Aorta (tissue), 5 donors: ENCODE results near the gene MED12L. TPM values are rescaled to one million over a fixed set of nuclear protein-coding genes. Genes with fewer than 3 reads are reported as not detected.

Experiments
- ATAC-seq: fragments of 200-7000 bp; cut with Tn5 transposase; one replicate; pipeline ENCODE4 v1.9.1; 2022; ENCODE audit warnings: moderate library complexity; ENCODE audit not compliant: low FRiP score
- DNase-seq, 2 donors: peaks; one replicate each; pipeline ENCODE4 v3.0.0-alpha.2; 2020
- H3K27ac ChIP-seq, 2 donors: one replicate each; pipeline ENCODE4 v1.5.1; 2013; ENCODE audit warnings: low read length in 2 of 2, mild to moderate bottlenecking in 2 of 2, moderate library complexity in 2 of 2, control low read depth in 1 of 2, inconsistent platforms in 1 of 2, low read depth in 1 of 2
- H3K27me3 ChIP-seq, 2 donors: one replicate each; pipeline ENCODE4 v1.6.1; 2013; ENCODE audit warnings: control low read depth in 1 of 2, low read length in 1 of 2, mild to moderate bottlenecking in 1 of 2, moderate library complexity in 1 of 2; ENCODE audit not compliant: insufficient read depth in 2 of 2, control insufficient read depth in 1 of 2
- H3K36me3 ChIP-seq, 2 donors: one replicate each; pipeline ENCODE4 v1.6.1; 2013; ENCODE audit warnings: control low read depth in 1 of 2, low read length in 1 of 2, mild to moderate bottlenecking in 1 of 2; ENCODE audit not compliant: insufficient read depth in 2 of 2, control insufficient read depth in 1 of 2
- H3K4me1 ChIP-seq, 2 donors: one replicate each; pipeline ENCODE4 v1.6.1; 2013; ENCODE audit warnings: low read length in 2 of 2, control low read depth in 1 of 2, mild to moderate bottlenecking in 1 of 2, moderate library complexity in 1 of 2; ENCODE audit not compliant: insufficient read depth in 2 of 2, control insufficient read depth in 1 of 2
- H3K4me3 ChIP-seq, 2 donors: one replicate each; pipeline ENCODE4 v1.5.1; 2013; ENCODE audit warnings: low read length in 2 of 2, control low read depth in 1 of 2, mild to moderate bottlenecking in 1 of 2
- H3K9me3 ChIP-seq: one replicate; pipeline ENCODE4 v1.6.1; 2013; ENCODE audit warnings: mild to moderate bottlenecking, low read length; ENCODE audit not compliant: control insufficient read depth
- WGBS, 2 donors: extraction: QIAGEN DNeasy Blood & Tissue Kit; methylation state at CpG; one replicate each; pipeline ENCODE4 v1.1.7; 2013; 5-methylcytosine and 5-hydroxymethylcytosine counted together
- intact Hi-C, 2 donors: fragments of 100-400 bp; cut with DNase I; formaldehyde crosslinking; loops; one replicate each; pipeline versions ENCODE4 v1.14.2 to v1.15.0; 2022
- polyA plus RNA-seq, 2 donors: library from polyadenylated mRNA; stranded (reverse); fragments of 200-250 nt; gene quantifications; one replicate each; pipeline ENCODE4 v1.2.3, GENCODE V29; 2013
- total RNA-seq, 2 donors: library from RNA; stranded (reverse); fragmentation: NEBNext Ultra II Directional; extraction: Animal tissue kit (Norgen Biotek cat#: 25700); gene quantifications; one replicate each; pipeline ENCODE4 v1.2.1, GENCODE V29; 2021
- donor health status: healthy with polysubstance abuse.
- donor health status: Bipolar disorder and iron deficiency.
- donor health status: DM: no; HTN: no; CAD: no.
- donor health status: DM: no; HTN: no; CAD: no.
- donor health status: DM: yes; HTN: yes; CAD: no.

The MED12L gene
- total and polyA plus RNA-seq, 4 donors: 1.1 to 2.3 TPM; not detected in 2

- DNase-seq (no peak), ATAC-seq (no peak)
- Histone ChIP-seq H3K4me3 (no peak overlapping the region), H3K9me3 (no peaks in the 10 kb centered on the region), H3K4me1 (no peaks in the 10 kb centered on the region), H3K27ac (no peak overlapping the region), H3K27me3 (no peaks in the 10 kb centered on the region), H3K36me3 (no peaks in the 10 kb centered on the region)
- intact Hi-C loops: no loop called here
- WGBS, 2 donors: 60 to 68% methylated on average over 2 of the region's 2 CpGs
These were observed 11.3 kb downstream of the MED12L start for GRCh38 chr3:151096716-151097115.

- DNase-seq (no peak), ATAC-seq (no peak)
- no peaks in the 10 kb centered on the region for H3K9me3 ChIP-seq
- H3K4me1 ChIP-seq: no peaks in the 10 kb centered on the region
- 63 to 75% methylated on average over 1 of the region's 1 CpG for WGBS, 2 donors
- no peak overlapping the region for H3K27ac ChIP-seq
- intact Hi-C loops: no loop called here
- no peaks in the 10 kb centered on the region for H3K27me3 ChIP-seq
- H3K4me3 ChIP-seq: no peak overlapping the region
- no peaks in the 10 kb centered on the region for H3K36me3 ChIP-seq
These were observed 14.6 kb downstream of the MED12L start for GRCh38 chr3:151100076-151100475.

GRCh38 chr3:151101270-151101969, 16.0 kb downstream of the MED12L start:
- ATAC-seq (no peak), DNase-seq (no peak)

GRCh38 chr3:151106311-151106710, 20.8 kb downstream of the MED12L start:
- H3K27ac ChIP-seq: no peak overlapping the region
- intact Hi-C loops: no loop called here
- H3K4me3 ChIP-seq: no peak overlapping the region
- H3K4me1 ChIP-seq: no peaks in the 10 kb centered on the region
- no peaks in the 10 kb centered on the region for H3K36me3 ChIP-seq
- peaks cover 2% of the 10 kb centered on the region for H3K9me3 ChIP-seq
- no peaks in the 10 kb centered on the region for H3K27me3 ChIP-seq
- WGBS, 2 donors: 99 to 100% methylated on average over 1 to 2 of the region's 2 CpGs
- no peak for ATAC-seq
- DNase-seq: no peak

More at GRCh38 chr3:151101270-151101969, 16.0 kb downstream of the MED12L start:
- H3K4me1 ChIP-seq: no peaks in the 10 kb centered on the region
- H3K36me3 ChIP-seq: no peaks in the 10 kb centered on the region
- intact Hi-C loops: no loop called here
- no peak overlapping the region for H3K27ac ChIP-seq
- H3K4me3 ChIP-seq: no peak overlapping the region
- 63 to 72% methylated on average over 8 of the region's 8 CpGs for WGBS, 2 donors
- peaks cover under 1% of the 10 kb centered on the region for H3K9me3 ChIP-seq
- no peaks in the 10 kb centered on the region for H3K27me3 ChIP-seq

- no peak overlapping the region for H3K27ac ChIP-seq
- DNase-seq (no peak), ATAC-seq (no peak)
- no peaks in the 10 kb centered on the region for H3K27me3 ChIP-seq
- H3K9me3 ChIP-seq: peaks cover 2% of the 10 kb centered on the region
- H3K36me3 ChIP-seq: no peaks in the 10 kb centered on the region
- intact Hi-C loops: no loop called here
- H3K4me1 ChIP-seq: no peaks in the 10 kb centered on the region
- no peak overlapping the region for H3K4me3 ChIP-seq
- 90% methylated on average over 4 of the region's 4 CpGs for WGBS, 2 donors
These were observed 21.7 kb downstream of the MED12L start for GRCh38 chr3:151107177-151107576.

- Histone ChIP-seq H3K9me3 (peaks cover 2% of the 10 kb centered on the region), H3K4me3 (no peak overlapping the region), H3K27ac (no peak overlapping the region), H3K4me1 (no peaks in the 10 kb centered on the region), H3K27me3 (no peaks in the 10 kb centered on the region), H3K36me3 (no peaks in the 10 kb centered on the region)
- intact Hi-C loops: no loop called here
- no peak for ATAC-seq
- WGBS, 2 donors: 64% methylated on average over 5 of the region's 5 CpGs
- no peak for DNase-seq
These were observed 22.2 kb downstream of the MED12L start for GRCh38 chr3:151107701-151108100.

- DNase-seq: no peak
- H3K27ac ChIP-seq: no peak overlapping the region
These were observed 23.9 kb downstream of the MED12L start for GRCh38 chr3:151109286-151109800.

GRCh38 chr3:151112731-151113130, 27.3 kb downstream of the MED12L start:
- Histone ChIP-seq H3K4me3 (no peak overlapping the region), H3K36me3 (no peaks in the 10 kb centered on the region), H3K4me1 (no peaks in the 10 kb centered on the region), H3K9me3 (no peaks in the 10 kb centered on the region), H3K27me3 (no peaks in the 10 kb centered on the region), H3K27ac (no peak overlapping the region)
- intact Hi-C loops: no loop called here
- 84 to 91% methylated on average over 3 of the region's 3 CpGs for WGBS, 2 donors
- ATAC-seq: no peak
- no peak for DNase-seq

More at GRCh38 chr3:151109286-151109800, 23.9 kb downstream of the MED12L start:
- no peaks in the 10 kb centered on the region for H3K27me3 ChIP-seq
- H3K4me1 ChIP-seq: no peaks in the 10 kb centered on the region
- intact Hi-C loops: no loop called here
- no peak overlapping the region for H3K4me3 ChIP-seq
- WGBS, 2 donors: 81 to 84% methylated on average over 8 of the region's 8 CpGs
- ATAC-seq: no peak
- H3K36me3 ChIP-seq: no peaks in the 10 kb centered on the region
- peaks cover 2% of the 10 kb centered on the region for H3K9me3 ChIP-seq

GRCh38 chr3:151113343-151113742, 27.9 kb downstream of the MED12L start:
- H3K4me3 ChIP-seq: no peak overlapping the region
- DNase-seq (no peak), ATAC-seq (no peak)
- no peaks in the 10 kb centered on the region for H3K9me3 ChIP-seq
- WGBS, 2 donors: 94 to 96% methylated on average over 1 of the region's 1 CpG
- intact Hi-C loops: no loop called here
- H3K4me1 ChIP-seq: no peaks in the 10 kb centered on the region
- no peaks in the 10 kb centered on the region for H3K36me3 ChIP-seq
- H3K27ac ChIP-seq: no peak overlapping the region
- no peaks in the 10 kb centered on the region for H3K27me3 ChIP-seq
